Memory B cell (primary cell): ENCODE measurements around the gene C3orf20.
"Not testable (repeated sequence)": the region's sequence is repeated elsewhere in the genome, so short reads cannot be mapped to it uniquely, and the experiment has no call there.

Source experiments
- ATAC-seq: fragments of 150-1000 bp; cut with Tn5 transposase; 2 replicates; pipeline ENCODE4 v1.10.0; 2021; ENCODE audit warnings: low read depth, mild to moderate bottlenecking, moderate library complexity
- DNase-seq, 2 donors: peaks; one replicate each; pipeline ENCODE4 v3.0.0; 2022; ENCODE audit warnings: low spot score in 2 of 2
- H3K27ac Mint-ChIP-seq: one replicate; pipeline ENCODE4 v1.8.0; 2022; ENCODE audit warnings: mild to moderate bottlenecking, moderate library complexity, mixed read lengths
- H3K27me3 Mint-ChIP-seq: one replicate; pipeline ENCODE4 v1.8.0; 2022; ENCODE audit warnings: mixed read lengths
- H3K36me3 Mint-ChIP-seq: one replicate; pipeline ENCODE4 v1.8.0; 2022; ENCODE audit warnings: mild to moderate bottlenecking, mixed read lengths
- H3K4me1 Mint-ChIP-seq: one replicate; pipeline ENCODE4 v1.8.0; 2022; ENCODE audit warnings: mixed read lengths
- H3K4me3 Mint-ChIP-seq: one replicate; pipeline ENCODE4 v1.8.0; 2022; ENCODE audit warnings: mild to moderate bottlenecking, moderate library complexity, mixed read lengths
- H3K9me3 Mint-ChIP-seq: one replicate; pipeline ENCODE4 v1.8.0; 2022; ENCODE audit warnings: mixed read lengths

Gene C3orf20

GRCh38 chr3:14641346-14641745, 33.6 kb upstream of the C3orf20 start:
- peaks cover 17% of the 10 kb centered on the region for H3K27me3 Mint-ChIP-seq
- no peaks in the 10 kb centered on the region for H3K4me1 Mint-ChIP-seq
- ATAC-seq: no peak

DNA sequence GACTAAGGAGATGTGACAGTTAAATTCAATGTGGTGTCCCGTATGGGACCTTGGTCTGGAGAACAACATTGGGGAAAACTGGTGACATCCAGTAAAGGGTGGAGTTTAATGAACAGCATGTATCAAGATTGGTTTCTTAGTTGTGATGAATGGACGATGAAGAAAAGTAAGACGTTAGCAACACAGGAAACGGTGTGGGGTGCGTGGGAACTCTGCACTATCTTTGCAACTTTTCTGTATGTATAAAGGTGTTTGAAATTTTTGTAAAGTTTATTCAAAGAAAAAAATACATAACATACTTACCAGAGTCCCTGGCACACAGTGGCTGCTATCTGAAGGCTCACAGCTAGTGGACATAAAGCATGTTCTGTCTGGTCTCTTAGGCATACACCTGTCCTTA, 29.5 kb upstream of the C3orf20 start:
- ATAC-seq (no peak), DNase-seq (no peak)
- Mint-ChIP-seq H3K36me3 (no peaks in the 10 kb centered on the region), H3K27ac (no peak overlapping the region), H3K4me3 (no peak overlapping the region), H3K4me1 (peaks cover 8% of the 10 kb centered on the region), H3K9me3 (no peaks in the 10 kb centered on the region), H3K27me3 (no peaks in the 10 kb centered on the region)

More at GRCh38 chr3:14641346-14641745, 33.6 kb upstream of the C3orf20 start:
- Mint-ChIP-seq H3K4me3 (no peak overlapping the region), H3K36me3 (no peaks in the 10 kb centered on the region), H3K9me3 (no peaks in the 10 kb centered on the region), H3K27ac (no peak overlapping the region)
- no peak for DNase-seq

GRCh38 chr3:14646131-14646573, 28.8 kb upstream of the C3orf20 start:
- DNase-seq (no peak), ATAC-seq (no peak)
- Mint-ChIP-seq H3K4me1 (peaks cover 10% of the 10 kb centered on the region), H3K4me3 (no peak overlapping the region), H3K27me3 (no peaks in the 10 kb centered on the region), H3K36me3 (no peaks in the 10 kb centered on the region), H3K27ac (no peak overlapping the region), H3K9me3 (no peaks in the 10 kb centered on the region)

DNA sequence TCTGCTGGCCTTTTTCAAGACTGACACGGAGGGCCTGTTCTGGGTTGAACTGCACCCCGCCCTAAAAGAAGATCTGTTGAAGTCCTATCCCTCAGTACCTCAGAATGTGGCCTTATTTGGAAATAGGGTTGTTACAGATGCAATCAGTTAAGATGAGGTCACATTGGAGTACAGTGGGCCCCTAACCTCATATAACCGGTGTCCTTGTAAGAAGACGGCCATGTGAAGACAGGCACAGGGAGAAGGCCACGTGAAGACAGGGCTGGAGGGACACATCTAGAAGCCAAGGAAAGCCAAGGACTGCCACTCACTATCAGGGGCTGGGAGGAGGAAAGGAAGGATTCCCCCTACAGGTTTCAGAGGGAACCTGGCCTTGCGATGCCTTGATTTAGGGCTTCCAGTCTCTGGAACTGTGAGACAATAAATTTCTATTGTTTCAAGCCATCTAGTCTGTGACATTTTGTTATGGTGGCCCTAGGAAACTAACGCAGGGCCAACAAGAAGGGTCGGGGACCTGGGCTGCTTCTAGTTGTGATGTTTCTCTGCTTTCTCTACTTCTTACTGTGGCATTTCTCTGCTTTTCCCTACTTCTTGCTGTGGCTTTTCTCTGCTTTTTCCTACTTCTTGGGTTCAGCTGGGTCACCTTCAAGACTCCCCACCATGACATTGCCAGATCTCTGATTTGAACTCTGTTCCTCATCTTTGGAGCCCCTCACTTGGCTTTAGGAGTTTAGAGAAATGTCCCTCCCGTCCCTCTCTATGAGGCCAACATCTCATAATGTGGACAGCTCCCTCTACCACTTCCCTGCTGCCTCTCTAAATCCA, 28.1 kb upstream of the C3orf20 start:
- H3K36me3 Mint-ChIP-seq: no peaks in the 10 kb centered on the region
- H3K27ac Mint-ChIP-seq: no peak overlapping the region

GRCh38 chr3:14647976-14648955, 26.7 kb upstream of the C3orf20 start:
- DNase-seq (no peak), ATAC-seq (no peak)
- no peaks in the 10 kb centered on the region for H3K36me3 Mint-ChIP-seq
- peaks cover 15% of the 10 kb centered on the region for H3K4me1 Mint-ChIP-seq
- H3K9me3 Mint-ChIP-seq: no peaks in the 10 kb centered on the region
- no peaks in the 10 kb centered on the region for H3K27me3 Mint-ChIP-seq
- H3K4me3 Mint-ChIP-seq: no peak overlapping the region
- no peak overlapping the region for H3K27ac Mint-ChIP-seq

More for the DNA sequence above, 28.1 kb upstream of the C3orf20 start:
- Mint-ChIP-seq H3K27me3 (no peaks in the 10 kb centered on the region), H3K9me3 (no peaks in the 10 kb centered on the region), H3K4me3 (no peak overlapping the region), H3K4me1 (peaks cover 10% of the 10 kb centered on the region)
- ATAC-seq (no peak), DNase-seq (no peak)

DNA sequence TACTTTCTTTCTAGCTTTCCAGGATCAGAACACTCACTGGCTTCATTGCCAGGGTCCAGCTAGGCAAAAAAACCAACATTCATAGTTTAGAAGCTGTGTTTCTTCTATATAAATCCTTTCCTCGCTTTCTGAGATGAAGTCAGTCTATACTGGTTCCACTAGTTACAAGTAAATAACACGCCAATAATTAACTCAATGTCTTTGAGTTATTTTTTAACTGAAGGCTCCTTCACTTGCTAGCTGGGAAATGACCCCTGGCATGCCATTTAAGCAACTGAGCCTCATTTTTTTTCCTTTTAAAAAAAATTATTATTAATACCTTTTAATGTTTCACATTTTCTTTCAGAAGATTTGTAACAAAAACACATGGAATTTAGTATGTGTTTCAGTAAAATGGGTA, 25.5 kb upstream of the C3orf20 start:
- Mint-ChIP-seq H3K4me1 (peaks cover 15% of the 10 kb centered on the region), H3K27me3 (no peaks in the 10 kb centered on the region), H3K4me3 (no peak overlapping the region), H3K36me3 (no peaks in the 10 kb centered on the region), H3K27ac (no peak overlapping the region), H3K9me3 (no peaks in the 10 kb centered on the region)
- DNase-seq: no peak
- no peak for ATAC-seq

DNA sequence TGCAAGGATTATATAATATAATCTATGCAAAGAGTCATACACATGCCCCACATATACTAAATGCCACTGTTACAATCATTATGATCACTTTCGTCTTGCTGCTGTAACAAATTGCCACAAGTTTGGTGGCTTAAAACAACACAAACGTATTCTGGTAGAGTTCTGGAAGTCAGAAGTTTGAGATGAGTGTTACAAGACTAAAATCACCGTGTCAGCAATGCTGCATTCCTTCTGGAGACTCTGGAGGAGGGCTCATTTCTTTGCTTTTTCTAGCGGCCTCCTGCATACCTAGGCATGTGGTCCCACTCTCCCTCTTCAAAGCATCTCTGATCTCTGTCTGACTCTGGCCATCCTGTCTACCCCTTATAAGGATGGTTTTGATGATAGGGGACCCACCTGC, 24.7 kb upstream of the C3orf20 start:
- DNase-seq (no peak), ATAC-seq (no peak)
- H3K4me1 Mint-ChIP-seq: peaks cover 15% of the 10 kb centered on the region
- no peaks in the 10 kb centered on the region for H3K27me3 Mint-ChIP-seq
- peaks cover 2% of the 10 kb centered on the region for H3K36me3 Mint-ChIP-seq
- H3K4me3 Mint-ChIP-seq: peak overlapping the region; percentile 90
- H3K27ac Mint-ChIP-seq: peak overlapping the region; percentile 100
- no peaks in the 10 kb centered on the region for H3K9me3 Mint-ChIP-seq

GRCh38 chr3:14651440-14652251, 23.3 kb upstream of the C3orf20 start, which contains the start of gene CCDC174:
Gene CCDC174 (plus strand): TSS chr3:14651762. CDS start chr3:14651837, 75 bp downstream.
- Mint-ChIP-seq H3K4me1 (peaks cover 18% of the 10 kb centered on the region), H3K4me3 (peak within 1 kb of the TSS; percentile 90), H3K9me3 (no peaks in the 10 kb centered on the region), H3K36me3 (peaks cover 8% of the 10 kb centered on the region), H3K27ac (peak within 1 kb of the TSS; percentile 100), H3K27me3 (no peaks in the 10 kb centered on the region)
- ATAC-seq (peak; percentile 92), DNase-seq (peak; percentile 88 to 98)

GRCh38 chr3:14652360-14652907, 22.5 kb upstream of the C3orf20 start:
- not testable (repeated sequence) for H3K27me3 Mint-ChIP-seq, DNase-seq, ATAC-seq, H3K9me3 Mint-ChIP-seq
- Mint-ChIP-seq H3K27ac (peak overlapping the region; percentile 100), H3K36me3 (peaks cover 10% of the 10 kb centered on the region), H3K4me3 (peak overlapping the region; percentile 90), H3K4me1 (peaks cover 19% of the 10 kb centered on the region)

DNA sequence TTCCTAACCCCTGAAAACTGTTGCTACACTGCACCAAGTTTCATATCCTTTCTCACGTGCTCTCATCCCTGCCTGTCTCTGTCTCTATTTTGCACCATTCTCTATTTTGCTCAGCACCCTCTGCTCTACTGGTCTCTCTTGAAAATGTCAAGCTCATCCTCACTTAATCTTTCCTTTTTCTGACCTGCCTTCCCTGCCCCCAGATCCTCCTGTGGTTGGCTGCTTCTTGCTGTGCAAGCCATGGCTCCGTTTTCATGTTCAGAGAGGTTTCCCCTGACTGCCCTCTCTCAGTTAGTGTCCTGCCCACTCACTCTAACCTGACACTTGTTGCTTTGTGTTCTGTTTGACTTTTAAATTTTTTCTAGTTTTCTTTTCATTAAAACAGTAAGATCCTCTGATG, 17.4 kb upstream of the C3orf20 start:
- H3K4me1 Mint-ChIP-seq: peaks cover 13% of the 10 kb centered on the region
- H3K27ac Mint-ChIP-seq: no peak overlapping the region
- peaks cover 30% of the 10 kb centered on the region for H3K36me3 Mint-ChIP-seq
- H3K4me3 Mint-ChIP-seq: no peak overlapping the region
- no peak for ATAC-seq
- DNase-seq: no peak
- H3K27me3 Mint-ChIP-seq: no peaks in the 10 kb centered on the region
- H3K9me3 Mint-ChIP-seq: no peaks in the 10 kb centered on the region

- Mint-ChIP-seq H3K9me3 (no peaks in the 10 kb centered on the region), H3K4me3 (no peak overlapping the region), H3K27me3 (no peaks in the 10 kb centered on the region), H3K4me1 (peaks cover 9% of the 10 kb centered on the region), H3K27ac (no peak overlapping the region), H3K36me3 (peaks cover 35% of the 10 kb centered on the region)
- no peak for DNase-seq
- no peak for ATAC-seq
These were observed 16.0 kb upstream of the C3orf20 start for GRCh38 chr3:14658978-14659377.

GRCh38 chr3:14660942-14661341, 14.0 kb upstream of the C3orf20 start:
- no peaks in the 10 kb centered on the region for H3K9me3 Mint-ChIP-seq
- H3K27me3 Mint-ChIP-seq: no peaks in the 10 kb centered on the region
- H3K4me1 Mint-ChIP-seq: peaks cover 7% of the 10 kb centered on the region
- ATAC-seq (no peak), DNase-seq (no peak)
- no peak overlapping the region for H3K4me3 Mint-ChIP-seq
- H3K36me3 Mint-ChIP-seq: peaks cover 39% of the 10 kb centered on the region
- H3K27ac Mint-ChIP-seq: no peak overlapping the region

DNA sequence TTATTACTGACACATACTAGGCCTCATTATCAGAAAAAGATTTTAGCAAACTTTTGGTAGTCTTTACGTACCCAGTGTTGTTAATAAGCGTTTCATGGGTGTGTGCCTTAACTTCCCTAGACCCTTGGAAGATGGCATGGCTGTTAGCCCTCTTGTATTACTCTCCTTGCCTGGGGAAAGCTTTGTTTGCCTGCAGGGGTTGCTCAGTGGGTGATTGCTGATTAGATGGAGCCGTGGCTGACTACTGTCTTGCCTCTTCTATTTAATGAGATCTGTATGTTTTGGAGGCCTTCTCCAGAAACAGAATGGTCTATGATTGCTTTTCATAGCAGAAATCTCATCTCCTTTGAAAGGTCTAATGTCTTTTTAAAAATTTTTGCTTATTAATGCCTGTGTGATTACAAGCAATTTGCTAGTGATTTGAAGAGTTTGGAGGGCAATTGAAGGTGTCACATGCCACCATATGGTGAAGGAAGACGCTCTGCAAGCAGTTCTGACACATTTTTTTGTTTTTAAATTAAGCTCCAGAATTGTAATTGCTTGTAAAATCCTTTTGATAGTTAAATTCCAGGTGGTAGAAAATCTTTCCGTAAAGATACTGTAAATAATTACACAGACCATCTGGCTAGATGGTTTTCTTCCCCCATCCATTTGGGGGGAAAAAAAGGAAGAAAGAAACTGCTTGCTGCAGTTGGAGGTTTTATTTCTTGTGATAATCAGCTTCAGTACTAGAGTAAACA, 11.4 kb upstream of the C3orf20 start:
- Mint-ChIP-seq H3K27me3 (no peaks in the 10 kb centered on the region), H3K4me1 (peaks cover 2% of the 10 kb centered on the region), H3K27ac (no peak overlapping the region), H3K36me3 (peaks cover 42% of the 10 kb centered on the region), H3K9me3 (no peaks in the 10 kb centered on the region), H3K4me3 (no peak overlapping the region)
- DNase-seq: no peak
- ATAC-seq: no peak
